EH (cell line): ENCODE results near the gene UNKL.
A peak's percentile ranks its signal among the peaks of the same experiment; 100 is the strongest.

Experiments
- DNase-seq: peaks from one replicate; pipeline ENCODE4 v3.0.0-alpha.2; 2015; ENCODE audit warnings: low read depth

UNKL gene

GRCh38 chr16:1414532-1415260 lies at the start of gene UNKL:
Gene UNKL (minus strand): TSS chr16:1414704. CDS start chr16:1414691, 13 bp downstream.
- DNase-seq = peak; percentile 64

- no peak for DNase-seq
Observed at GRCh38 chr16:1461146-1461545, 46.6 kb upstream of the UNKL start.

GRCh38 chr16:1460602-1461138 lies 46.2 kb upstream of the UNKL start:
- DNase-seq = no peak

GRCh38 chr16:1459967-1460366 lies 45.5 kb upstream of the UNKL start:
- DNase-seq = no peak

- DNase-seq = no peak
Observed at GRCh38 chr16:1458977-1459341, 44.5 kb upstream of the UNKL start.

GRCh38 chr16:1458336-1458976 lies 44.0 kb upstream of the UNKL start:
- DNase-seq = peak; percentile 27

- DNase-seq = no peak
Observed at GRCh38 chr16:1457489-1458245, 43.2 kb upstream of the UNKL start.

GRCh38 chr16:1456951-1457350 lies 42.4 kb upstream of the UNKL start:
- no peak for DNase-seq

GRCh38 chr16:1455190-1456171 lies 41.0 kb upstream of the UNKL start:
- DNase-seq = no peak

GRCh38 chr16:1454561-1454960 lies 40.1 kb upstream of the UNKL start:
- DNase-seq = no peak

- no peak for DNase-seq
Observed at GRCh38 chr16:1453316-1453715, 38.8 kb upstream of the UNKL start.

GRCh38 chr16:1452530-1452929 lies 38.0 kb upstream of the UNKL start:
- DNase-seq = no peak

- no peak for DNase-seq
Observed at GRCh38 chr16:1451702-1452392, 37.3 kb upstream of the UNKL start.

- DNase-seq = no peak
Observed at GRCh38 chr16:1450841-1451240, 36.3 kb upstream of the UNKL start.

GRCh38 chr16:1450218-1450617 lies 35.7 kb upstream of the UNKL start:
- DNase-seq = no peak

- no peak for DNase-seq
Observed at GRCh38 chr16:1449201-1449788, 34.8 kb upstream of the UNKL start.

GRCh38 chr16:1448536-1449116 lies 34.1 kb upstream of the UNKL start:
- DNase-seq = no peak

- no peak for DNase-seq
Observed at GRCh38 chr16:1447965-1448364, 33.5 kb upstream of the UNKL start.

- DNase-seq = no peak
Observed at GRCh38 chr16:1446296-1447080, 32.0 kb upstream of the UNKL start.
